Calu3 (cell line): ENCODE results near the gene ELAC2. TPM values are rescaled to one million over a fixed set of nuclear protein-coding genes. Genes with fewer than 3 reads are reported as not detected.

Experiments
- BruUV-seq: library from RNA; stranded (reverse); fragments of 400-500 nt; replicated peaks from 2 replicates; lab custom pipeline; 2021; lab: Mats Ljungman, UMichigan
- CTCF ChIA-PET: fragments of 300-600 bp; sonication (Branson Sonifier 250); formaldehyde crosslinking; loops from one replicate; lab custom pipeline; 2022; ENCODE audit warnings: antibody characterized with exemption; lab: Charles Lee
- DNase-seq: peaks from one replicate; pipeline ENCODE4 v3.0.0; 2022
- H3K27ac Mint-ChIP-seq: one replicate; pipeline ENCODE4 v1.8.0; 2022; ENCODE audit warnings: mixed read lengths; ENCODE audit not compliant: unreplicated experiment
- H3K27me3 Mint-ChIP-seq: one replicate; pipeline ENCODE4 v1.8.0; 2022; ENCODE audit warnings: mixed read lengths; ENCODE audit not compliant: unreplicated experiment
- H3K36me3 Mint-ChIP-seq: one replicate; pipeline ENCODE4 v1.8.0; 2022; ENCODE audit warnings: mild to moderate bottlenecking, moderate library complexity, mixed read lengths; ENCODE audit not compliant: insufficient read depth, unreplicated experiment
- H3K4me1 Mint-ChIP-seq: one replicate; pipeline ENCODE4 v1.8.0; 2022; ENCODE audit warnings: mild to moderate bottlenecking, low read depth, mixed read lengths; ENCODE audit not compliant: unreplicated experiment
- H3K4me3 Mint-ChIP-seq: one replicate; pipeline ENCODE4 v1.8.0; 2022; ENCODE audit warnings: mild to moderate bottlenecking, low read depth, moderate library complexity, mixed read lengths; ENCODE audit not compliant: unreplicated experiment
- H3K9me3 Mint-ChIP-seq: one replicate; pipeline ENCODE4 v1.8.0; 2022; ENCODE audit warnings: low read depth, mixed read lengths; ENCODE audit not compliant: unreplicated experiment
- CTCF ChIP-seq: fragments of 200-600 bp; IDR thresholded peaks from one replicate; pipeline ENCODE4 v1.8.0; 2022; ENCODE audit warnings: antibody characterized with exemption; ENCODE audit not compliant: unreplicated experiment
- intact Hi-C: fragments of 100-400 bp; cut with micrococcal nuclease; formaldehyde crosslinking; loops from one replicate; pipeline ENCODE4 v1.10.0; 2022; ENCODE audit not compliant: unreplicated experiment
- total RNA-seq: library from RNA; stranded (reverse); gene quantifications from 2 replicates; pipeline ENCODE4 v1.2.3, GENCODE V29; 2022

Gene ELAC2
- total RNA-seq, 1 experiment from 2014 or later: 39.8 TPM

GRCh38 chr17:13025687-13026086 lies 7.9 kb upstream of the ELAC2 start:
- no peak for DNase-seq
- intact Hi-C loops: no loop called here
- Mint-ChIP-seq H3K9me3 (no peaks in the 10 kb centered on the region), H3K27ac (no peak overlapping the region), H3K27me3 (peaks cover 31% of the 10 kb centered on the region), H3K4me3 (no peak overlapping the region), H3K36me3 (no peaks in the 10 kb centered on the region), H3K4me1 (peaks cover 8% of the 10 kb centered on the region)
- CTCF ChIA-PET: no interaction called here
- no TSS peak for BruUV-seq
- TF ChIP-seq CTCF: no peak

DNA sequence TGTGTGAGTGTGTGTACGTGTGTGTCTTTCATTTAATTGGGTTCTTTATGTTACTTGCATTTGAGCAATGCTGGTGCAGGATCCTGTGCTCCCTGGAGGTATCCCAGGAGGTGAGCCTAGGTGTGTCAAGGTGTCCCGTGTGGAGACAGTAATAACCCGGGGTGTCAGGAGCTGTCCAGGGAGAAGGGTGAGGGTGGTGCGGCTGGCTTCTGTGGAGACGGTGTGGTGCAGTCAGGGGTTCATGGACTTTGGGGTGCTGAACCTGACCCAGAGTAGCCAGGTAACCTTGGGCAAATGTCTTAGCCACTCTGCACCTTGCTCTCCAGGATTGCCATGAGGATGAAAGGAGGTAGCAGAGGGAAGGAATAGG lies 7.4 kb upstream of the ELAC2 start:
- Mint-ChIP-seq H3K36me3 (no peaks in the 10 kb centered on the region), H3K9me3 (no peaks in the 10 kb centered on the region), H3K27ac (no peak overlapping the region), H3K27me3 (peaks cover 31% of the 10 kb centered on the region), H3K4me1 (peaks cover 8% of the 10 kb centered on the region), H3K4me3 (no peak overlapping the region)
- intact Hi-C loops: no loop called here
- no peak for DNase-seq
- TF ChIP-seq CTCF: no peak
- no TSS peak for BruUV-seq
- CTCF ChIA-PET: no interaction called here

DNA sequence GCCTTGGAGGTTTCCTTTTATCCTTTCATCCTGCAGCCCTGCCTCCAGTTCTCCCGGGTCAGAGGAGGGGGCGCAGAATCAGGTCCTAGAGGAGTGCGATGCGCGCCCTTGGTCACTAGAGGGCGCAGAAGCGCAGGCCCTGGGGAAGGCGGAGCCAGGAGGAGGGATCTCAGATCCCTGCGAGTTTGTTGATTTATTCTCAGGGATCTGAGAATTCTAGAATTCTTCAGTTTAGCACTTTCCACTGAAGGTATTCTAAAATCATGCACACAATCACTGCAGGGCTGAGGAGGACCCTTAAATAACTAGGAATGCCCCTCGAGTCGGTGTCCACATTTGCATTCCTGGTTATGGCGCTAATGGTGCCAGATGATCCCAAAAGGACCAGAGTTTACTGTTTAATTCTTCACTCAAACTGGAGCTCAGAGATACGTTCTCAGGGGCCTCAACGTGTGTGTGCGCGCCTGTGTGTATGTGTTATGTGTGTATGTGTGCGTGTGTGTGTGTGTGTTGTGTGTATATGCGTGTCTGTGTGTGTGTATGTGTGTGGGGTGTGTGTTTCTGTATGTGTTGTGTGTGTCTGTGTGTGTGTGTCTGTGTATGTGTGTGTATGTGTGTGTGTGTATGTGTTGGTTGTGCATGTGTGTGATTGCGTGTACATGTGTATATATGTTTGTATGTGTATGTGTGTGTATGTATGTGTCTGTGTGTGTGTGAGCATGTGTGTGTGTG lies 6.9 kb upstream of the ELAC2 start:
- peak; percentile 69 for TF ChIP-seq CTCF
- Mint-ChIP-seq H3K9me3 (no peaks in the 10 kb centered on the region), H3K27ac (no peak overlapping the region), H3K4me1 (peaks cover 8% of the 10 kb centered on the region), H3K36me3 (no peaks in the 10 kb centered on the region), H3K4me3 (no peak overlapping the region), H3K27me3 (peaks cover 31% of the 10 kb centered on the region)
- CTCF ChIA-PET: no interaction called here
- DNase-seq: peak; percentile 65
- BruUV-seq: no TSS peak
- intact Hi-C loops: no loop called here

DNA sequence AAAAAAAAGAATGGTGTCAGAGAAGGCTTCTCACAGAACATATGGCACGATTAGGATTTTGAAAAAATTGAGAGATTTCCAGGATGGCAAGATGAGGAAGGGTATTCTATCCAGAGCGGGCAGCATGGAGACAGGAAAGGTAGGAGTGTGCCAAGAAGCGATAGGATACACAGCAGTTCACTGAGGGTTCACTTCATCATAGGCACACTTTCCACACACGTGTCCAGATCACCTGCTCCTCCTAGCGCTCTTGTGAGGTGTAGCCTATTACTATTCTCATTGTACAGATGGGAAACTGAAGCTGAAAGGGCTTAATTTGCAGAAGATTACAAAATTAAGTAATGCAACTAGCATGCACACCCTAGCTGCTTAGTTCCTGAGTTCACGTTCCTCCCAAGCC lies 6.2 kb upstream of the ELAC2 start:
- no peak for DNase-seq
- TF ChIP-seq CTCF: no peak
- Mint-ChIP-seq H3K27me3 (peaks cover 31% of the 10 kb centered on the region), H3K4me1 (peaks cover 8% of the 10 kb centered on the region), H3K9me3 (no peaks in the 10 kb centered on the region), H3K27ac (no peak overlapping the region), H3K4me3 (no peak overlapping the region), H3K36me3 (no peaks in the 10 kb centered on the region)
- BruUV-seq: no TSS peak
- CTCF ChIA-PET: no interaction called here
- intact Hi-C loops: no loop called here
